ENCODE data around the gene VSTM4.

- TF ChIP-seq CTCF (IDR thresholded peaks at IDR 0.05; ENCODE audit: low read depth, low read length, poor library complexity, severe bottlenecking) = no peak
- no peak for TF ChIP-seq EZH2phosphoT487 (IDR thresholded peaks at IDR 0.05; ENCODE audit: borderline replicate concordance, low read length)
Observed at GRCh38 chr10:48978318-48978717, 137.0 kb downstream of the VSTM4 start.

Data from DOHH2 (cell line).